ENCODE measurements around the gene CTDSPL.
"Not testable (repeated sequence)": the region's sequence is repeated elsewhere in the genome, so short reads cannot be mapped to it uniquely, and the experiment has no call there.

Gene CTDSPL

DNA sequence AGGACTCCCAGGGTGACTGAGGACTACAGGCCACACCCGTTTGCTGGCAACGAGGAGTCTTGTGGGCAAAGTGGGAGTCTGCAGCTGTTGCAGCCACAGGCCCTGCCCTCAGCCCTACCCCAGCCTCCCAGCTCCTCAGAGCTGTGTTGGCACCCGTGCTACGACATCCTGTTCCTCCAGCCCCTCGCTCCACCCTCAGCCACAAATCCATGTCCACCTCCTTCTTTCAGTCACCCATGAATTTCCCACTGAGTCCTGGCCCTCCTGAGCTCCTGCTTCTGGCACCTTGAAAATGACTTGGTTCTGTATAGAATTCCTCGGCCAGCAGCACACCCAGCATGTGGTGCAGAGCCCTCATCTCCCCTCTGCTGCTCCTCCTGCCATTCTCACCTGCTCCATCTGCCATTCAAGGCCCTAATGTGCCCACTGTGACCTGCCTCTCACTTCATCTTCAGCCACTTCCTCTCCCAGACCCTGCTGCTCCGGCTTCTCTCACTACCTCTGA lies 108.0 kb downstream of the CTDSPL start:
- DNase-seq, result no peak

DNA sequence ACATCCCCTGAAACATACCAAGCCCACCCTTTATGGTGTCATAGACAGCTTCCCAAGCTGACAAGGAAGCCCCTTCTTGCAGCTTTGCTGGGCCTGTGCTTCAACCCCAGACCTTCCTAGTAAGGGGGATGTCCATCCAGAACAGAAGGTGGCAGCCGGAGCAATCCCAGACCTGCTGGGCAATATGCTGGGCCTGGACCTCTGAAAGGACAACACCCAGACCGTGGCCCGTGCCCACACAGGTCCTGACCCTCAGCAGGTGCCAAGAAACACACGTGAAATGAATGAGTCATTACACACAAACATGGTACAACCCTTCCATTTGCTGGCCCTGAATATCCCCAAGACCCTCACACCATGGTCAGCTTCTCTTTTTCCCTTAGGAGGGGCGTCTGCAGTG lies 109.1 kb downstream of the CTDSPL start:
- no peak for DNase-seq

- DNase-seq, result no peak
Observed at GRCh38 chr3:37971467-37971866, 109.8 kb downstream of the CTDSPL start.

- DNase-seq, result not testable (repeated sequence)
Observed at GRCh38 chr3:37972056-37972455, 110.4 kb downstream of the CTDSPL start.

- DNase-seq, result no peak
Observed at GRCh38 chr3:37973246-37974054, 111.8 kb downstream of the CTDSPL start.

DNA sequence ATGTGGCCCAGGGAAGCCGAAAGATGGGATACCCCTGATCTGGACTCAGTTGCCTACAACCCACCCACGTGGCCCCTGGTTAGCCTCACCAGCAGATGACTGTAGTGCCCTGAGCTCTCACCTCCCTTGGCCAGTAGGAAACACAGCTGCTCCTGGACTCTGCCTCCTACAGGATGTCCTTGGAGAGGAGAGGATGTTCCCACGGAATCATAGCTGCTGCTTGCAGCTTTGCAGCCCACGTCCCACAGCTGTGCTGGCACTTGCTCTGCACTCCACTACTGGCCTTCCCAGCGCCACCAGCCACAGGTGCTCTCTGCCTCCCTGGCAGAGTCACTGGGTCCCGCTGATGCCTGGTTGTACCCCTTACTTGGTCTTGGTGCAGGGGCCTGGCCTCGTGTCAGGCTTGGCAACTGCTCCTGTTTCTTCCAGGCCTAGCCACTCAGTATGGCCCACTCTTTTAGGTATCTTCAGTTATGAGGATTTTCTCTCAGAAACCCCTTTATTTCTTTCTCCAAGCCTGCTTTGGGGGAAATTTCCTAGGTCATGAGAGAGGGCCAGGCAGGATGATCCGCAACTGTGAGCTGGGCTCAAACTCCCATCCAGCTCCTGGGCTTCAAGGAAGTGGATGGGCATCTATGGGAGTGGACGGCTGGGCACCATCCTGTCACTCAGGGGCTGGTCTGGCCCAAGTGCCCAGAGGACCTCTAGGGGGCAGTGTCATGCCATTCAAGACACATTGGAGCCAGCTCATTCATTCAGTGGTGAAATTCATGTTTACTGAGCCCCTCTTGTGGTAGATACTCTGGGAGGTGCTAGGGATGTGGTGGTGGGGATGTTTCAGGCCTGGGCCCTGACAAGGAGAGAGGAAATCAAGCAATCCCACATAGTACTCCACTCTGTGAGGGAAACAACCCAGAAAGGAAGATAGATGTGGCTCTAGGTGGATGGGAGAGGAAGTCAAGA lies 112.7 kb downstream of the CTDSPL start:
- DNase-seq, result peak; percentile 89

GRCh38 chr3:37979541-37980461 lies 118.1 kb downstream of the CTDSPL start:
- DNase-seq, result no peak

DNA sequence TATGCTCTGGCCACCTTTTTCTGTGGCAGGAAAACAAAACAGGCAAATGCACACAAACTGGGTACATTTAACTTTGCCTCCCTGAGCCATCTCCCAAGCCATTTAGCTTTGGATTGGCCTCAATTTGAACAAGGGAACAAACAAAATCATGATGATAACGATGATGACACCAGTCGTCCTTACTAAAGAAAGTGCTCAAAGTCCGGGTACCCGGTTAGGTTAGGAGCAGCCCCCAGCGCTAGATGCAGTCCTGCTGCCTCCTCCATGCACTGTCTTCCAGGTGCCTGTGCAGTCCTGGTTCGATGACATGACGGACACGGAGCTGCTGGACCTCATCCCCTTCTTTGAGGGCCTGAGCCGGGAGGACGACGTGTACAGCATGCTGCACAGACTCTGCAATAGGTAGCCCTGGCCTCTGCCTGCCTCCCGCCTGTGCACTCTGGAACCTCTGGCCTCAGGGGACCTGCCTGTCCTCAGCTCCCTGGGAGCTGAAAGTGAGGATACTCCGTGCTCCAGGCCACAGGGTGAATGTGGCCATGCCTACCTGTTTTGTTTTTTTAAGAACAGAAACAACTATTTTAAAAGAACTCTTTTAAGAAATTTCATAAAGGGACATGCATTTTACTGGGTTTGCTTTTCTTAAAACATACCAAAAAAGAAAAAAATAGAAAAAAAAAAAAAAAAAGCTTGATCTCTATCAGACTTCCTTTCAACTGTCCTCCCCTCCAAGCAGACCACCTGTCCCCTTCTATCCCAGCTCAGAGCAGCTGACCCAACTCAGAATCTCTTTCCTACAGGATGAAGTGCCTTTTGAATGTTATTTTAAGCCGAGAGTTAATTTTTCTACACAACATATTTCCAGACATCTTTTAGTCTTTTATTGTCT lies 119.0 kb downstream of the CTDSPL start:
- DNase-seq, result no peak

DNA sequence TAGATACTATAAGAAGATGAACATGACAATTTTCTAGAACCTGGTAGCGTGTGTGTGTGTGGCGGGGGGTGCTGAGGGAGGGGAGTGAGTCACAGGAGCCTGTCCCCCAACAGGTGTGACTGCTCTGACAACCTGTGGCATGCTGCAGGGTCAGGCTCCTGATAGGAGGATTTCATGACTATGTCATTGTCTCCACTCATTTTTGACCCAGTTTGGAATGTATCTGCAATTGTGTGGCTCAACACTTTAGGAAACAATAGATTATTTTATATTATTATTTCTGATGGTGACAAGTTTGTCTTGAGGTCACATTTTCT lies 119.6 kb downstream of the CTDSPL start:
- DNase-seq, result no peak

DNA sequence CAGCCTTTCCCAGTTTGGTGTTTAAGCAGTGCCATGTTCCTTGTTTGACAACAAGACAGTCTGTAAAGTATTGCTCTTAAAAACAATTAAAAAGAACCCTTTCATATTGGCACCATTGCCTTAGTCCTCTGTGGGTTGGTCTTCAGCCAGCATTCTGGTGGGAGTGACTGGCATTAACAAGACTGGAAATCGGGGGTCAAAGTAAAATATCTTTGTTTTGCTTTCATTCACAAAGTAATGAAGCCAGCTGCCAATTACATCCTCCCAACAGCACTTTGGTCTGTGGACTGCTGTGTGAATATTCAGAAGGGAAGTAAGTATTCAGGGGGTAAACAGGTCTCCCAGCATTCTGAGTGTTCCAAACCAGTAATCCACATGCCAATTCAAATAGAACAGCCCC lies 120.7 kb downstream of the CTDSPL start:
- DNase-seq, result no peak

- no peak for DNase-seq
Observed at GRCh38 chr3:37984051-37984450, 122.4 kb downstream of the CTDSPL start.

- DNase-seq, result no peak
Observed at GRCh38 chr3:37984596-37984995, 122.9 kb downstream of the CTDSPL start.

DNA sequence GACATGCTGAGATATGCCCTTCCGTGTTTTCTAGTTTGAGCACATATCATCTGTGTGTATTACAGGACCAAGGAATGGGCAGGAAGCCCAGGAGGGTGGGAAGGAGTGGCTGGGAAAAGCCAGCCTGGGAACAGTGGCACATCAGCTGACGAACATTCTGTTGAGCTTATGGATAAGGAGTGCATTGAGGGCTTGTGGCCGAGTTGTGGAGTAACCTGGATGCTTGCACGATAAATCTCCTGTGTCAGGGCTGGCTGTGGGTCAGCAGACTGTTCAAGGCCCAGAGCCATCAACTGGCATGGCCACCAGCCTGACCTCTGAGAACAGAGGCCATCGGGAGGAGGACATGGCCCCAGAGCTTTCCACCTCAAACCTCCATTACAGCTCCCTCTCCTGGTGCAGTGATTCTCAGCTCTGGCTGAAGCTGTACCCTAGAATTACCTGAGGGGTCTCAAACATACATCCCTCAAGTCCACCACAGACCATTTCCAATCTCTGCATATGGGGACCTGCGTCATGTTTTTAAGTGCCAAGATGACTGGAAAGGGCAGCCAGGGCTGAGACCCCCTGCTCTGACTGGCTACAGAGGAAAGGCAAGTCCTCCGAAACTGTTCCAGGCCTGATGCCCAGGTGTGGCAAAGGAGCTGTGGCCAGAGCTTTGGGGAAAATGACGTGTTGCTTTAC lies 124.1 kb downstream of the CTDSPL start:
- DNase-seq, result no peak

DNA sequence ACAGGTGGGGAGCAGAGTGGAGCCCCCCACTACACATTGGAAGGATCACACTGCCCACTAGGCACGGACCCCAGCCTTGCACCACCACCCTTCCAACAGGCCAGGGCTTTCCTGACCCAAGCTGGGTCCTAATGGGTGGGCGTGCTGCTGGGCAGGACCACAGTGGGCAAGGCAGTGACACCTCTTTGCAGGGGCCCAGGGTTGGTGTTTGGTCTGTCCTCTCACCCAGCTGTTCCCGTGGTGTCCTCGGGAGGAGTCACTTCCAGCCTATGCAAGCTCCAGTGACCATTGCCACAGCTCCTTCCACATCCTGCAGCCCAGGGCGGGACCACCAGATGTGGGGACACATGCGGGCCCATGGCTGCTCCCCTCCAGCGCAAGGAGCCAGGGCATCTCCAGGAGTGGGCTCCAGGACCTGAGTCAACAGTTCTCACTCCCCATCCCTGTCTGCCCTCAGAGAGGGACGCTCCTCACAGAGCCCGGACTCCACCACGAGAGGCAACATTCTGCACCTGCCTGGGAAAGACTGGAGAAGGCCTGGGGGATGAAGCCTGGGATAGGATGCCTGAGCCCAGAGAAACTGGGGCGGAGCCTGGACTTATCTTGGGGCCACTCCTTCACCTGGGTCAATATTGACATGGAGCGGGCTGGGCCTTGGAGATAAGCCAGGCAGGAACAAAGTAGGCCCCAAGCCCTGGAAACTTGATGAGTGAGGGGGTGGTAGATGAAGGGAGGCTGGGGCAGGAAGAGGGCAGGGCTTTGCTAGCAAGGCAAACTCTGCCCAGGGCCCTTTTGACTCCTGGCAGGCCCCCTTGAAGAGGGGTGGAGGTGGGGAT lies 125.0 kb downstream of the CTDSPL start:
- DNase-seq, result no peak

GRCh38 chr3:37987315-37987697 lies 125.6 kb downstream of the CTDSPL start:
- DNase-seq, result no peak

- no peak for DNase-seq
Observed at GRCh38 chr3:37987751-37988179, 126.1 kb downstream of the CTDSPL start.

DNA sequence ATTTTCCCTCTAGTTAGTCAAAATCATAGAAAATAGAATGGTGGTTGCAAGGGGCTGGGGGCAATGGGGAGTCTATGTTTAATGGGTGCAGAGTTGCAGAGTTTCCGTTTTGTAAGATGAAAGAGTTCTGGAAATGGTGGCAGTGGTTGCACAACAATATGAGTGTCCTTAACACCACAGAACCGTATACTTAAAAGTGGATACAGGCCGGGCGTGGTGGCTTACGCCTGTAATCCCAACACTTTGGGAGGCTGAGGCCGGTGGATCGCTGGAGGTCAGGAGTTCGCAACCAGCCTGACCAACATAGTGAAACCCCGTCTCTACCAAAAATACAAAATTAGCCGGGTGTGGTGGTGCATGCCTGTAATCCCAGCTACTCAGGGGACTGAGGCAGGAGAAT lies 126.7 kb downstream of the CTDSPL start:
- DNase-seq, result not testable (repeated sequence)

GRCh38 chr3:37988931-37989525 lies 127.3 kb downstream of the CTDSPL start:
- no peak for DNase-seq

- no peak for DNase-seq
Observed at GRCh38 chr3:37989821-37990480, 128.3 kb downstream of the CTDSPL start.
